HEK293 (cell line): ENCODE data around the gene FAM110D.

Experiments used
- CTCF ChIA-PET: fragments of 350-600 bp; formaldehyde crosslinking; extraction: SDS; loops from one replicate; lab custom pipeline; 2021; ENCODE audit warnings: antibody characterized with exemption; lab: Yijun Ruan, JAX
- POLR2A ChIA-PET: fragments of 300-600 bp; formaldehyde crosslinking; extraction: SDS; loops from one replicate; lab custom pipeline; 2020; ENCODE audit warnings: antibody characterized with exemption, inconsistent platforms; lab: Yijun Ruan, JAX
- H3K27ac ChIP-seq: fragments of 200-500 bp; sonication (Bioruptor generic); 2 replicates; pipeline ENCODE4 v1.5.1; 2014; ENCODE audit warnings: low read depth, low read length, control low read depth, inconsistent platforms; ENCODE audit errors: extremely low read depth
- H3K36me3 ChIP-seq, 2 experiments: fragments of 200-500 bp in 1 of 2; sonication (Bioruptor generic) in 1 of 2; 1 replicate in 1 of 2; 2 replicates in 1 of 2; pipeline ENCODE4 v1.5.1; 2014 to 2017; ENCODE audit warnings: inconsistent platforms in 2 of 2, low read length in 2 of 2; ENCODE audit not compliant: control insufficient read depth in 2 of 2, insufficient read depth in 1 of 2
- H3K4me1 ChIP-seq: fragments of 200-500 bp; sonication (Bioruptor generic); 2 replicates; pipeline ENCODE4 v1.5.1; 2014; ENCODE audit warnings: mild to moderate bottlenecking, low read length, inconsistent platforms; ENCODE audit not compliant: control insufficient read depth, insufficient read depth
- H3K4me3 ChIP-seq: 2 replicates; pipeline ENCODE4 v1.5.1; 2011; ENCODE audit warnings: low read depth, mild to moderate bottlenecking, control low read depth, low read length, moderate library complexity
- H3K9me3 ChIP-seq: fragments of 200-500 bp; sonication (Bioruptor generic); 2 replicates; pipeline ENCODE4 v1.5.1; 2014; ENCODE audit warnings: low read depth, low read length, inconsistent platforms; ENCODE audit not compliant: control insufficient read depth, insufficient read depth
- AEBP2 ChIP-seq: fragments of 450-650 bp; formaldehyde crosslinking; IDR thresholded peaks from 2 replicates; pipeline ENCODE4 v1.5.1; 2016; ENCODE audit warnings: missing biosample characterization, missing genetic modification characterization, borderline replicate concordance
- KLF1 ChIP-seq: fragments of 450-650 bp; formaldehyde crosslinking; IDR thresholded peaks from 2 replicates; pipeline ENCODE4 v1.5.1; 2016; ENCODE audit warnings: missing biosample characterization, missing genetic modification characterization
- KLF10 ChIP-seq: fragments of 450-650 bp; IDR thresholded peaks from 2 replicates; pipeline ENCODE4 v1.5.1; 2018; ENCODE audit warnings: missing biosample characterization, mild to moderate bottlenecking, missing genetic modification characterization
- OVOL3 ChIP-seq: fragments of 450-650 bp; formaldehyde crosslinking; IDR thresholded peaks from 2 replicates; pipeline ENCODE4 v1.5.1; 2016; ENCODE audit warnings: missing biosample characterization, missing genetic modification characterization
- PRDM1 ChIP-seq: fragments of 450-650 bp; formaldehyde crosslinking; IDR thresholded peaks from 2 replicates; pipeline ENCODE4; 2016; ENCODE audit warnings: missing biosample characterization, missing genetic modification characterization
- PRDM6 ChIP-seq: fragments of 450-650 bp; formaldehyde crosslinking; IDR thresholded peaks from 2 replicates; pipeline ENCODE4 v1.5.1; 2017; ENCODE audit warnings: missing biosample characterization, missing genetic modification characterization
- SP2 ChIP-seq: fragments of 450-650 bp; formaldehyde crosslinking; IDR thresholded peaks from 2 replicates; pipeline ENCODE4 v1.5.1; 2016; ENCODE audit warnings: missing biosample characterization, missing genetic modification characterization
- SP7 ChIP-seq: fragments of 450-650 bp; formaldehyde crosslinking; IDR thresholded peaks from 2 replicates; pipeline ENCODE4 v1.5.1; 2016; ENCODE audit warnings: missing biosample characterization, missing genetic modification characterization
- WT1 ChIP-seq: fragments of 450-650 bp; formaldehyde crosslinking; IDR thresholded peaks from 2 replicates; pipeline ENCODE4 v1.5.1; 2016; ENCODE audit warnings: missing biosample characterization, missing genetic modification characterization
- ZNF133 ChIP-seq: fragments of 450-650 bp; formaldehyde crosslinking; IDR thresholded peaks from 2 replicates; pipeline ENCODE4 v1.5.1; 2016; ENCODE audit warnings: missing biosample characterization, missing genetic modification characterization
- ZNF18 ChIP-seq: fragments of 450-650 bp; formaldehyde crosslinking; IDR thresholded peaks from 2 replicates; pipeline ENCODE4 v1.5.1; 2016; ENCODE audit warnings: missing biosample characterization, missing genetic modification characterization
- ZNF335 ChIP-seq: fragments of 450-650 bp; formaldehyde crosslinking; conservative IDR thresholded peaks from 2 replicates; pipeline ENCODE4 v1.5.1; 2016; ENCODE audit warnings: missing biosample characterization, missing genetic modification characterization
- ZNF341 ChIP-seq: fragments of 450-650 bp; formaldehyde crosslinking; IDR thresholded peaks from 2 replicates; pipeline ENCODE4; 2016; ENCODE audit warnings: low read depth, missing biosample characterization, missing genetic modification characterization
- ZNF366 ChIP-seq: fragments of 450-650 bp; formaldehyde crosslinking; conservative IDR thresholded peaks from 2 replicates; pipeline ENCODE4 v1.5.1; 2016; ENCODE audit warnings: missing biosample characterization, missing genetic modification characterization
- ZNF404 ChIP-seq: fragments of 450-650 bp; formaldehyde crosslinking; IDR thresholded peaks from 2 replicates; pipeline ENCODE4 v1.5.1; 2017; ENCODE audit warnings: missing biosample characterization, missing genetic modification characterization
- ZNF423 ChIP-seq: fragments of 450-650 bp; formaldehyde crosslinking; IDR thresholded peaks from 2 replicates; pipeline ENCODE4 v1.5.1; 2016; ENCODE audit warnings: missing biosample characterization, missing genetic modification characterization
- ZNF473 ChIP-seq: fragments of 450-650 bp; formaldehyde crosslinking; IDR thresholded peaks from 2 replicates; pipeline ENCODE4 v1.5.1; 2017; ENCODE audit warnings: missing biosample characterization, missing genetic modification characterization
- ZNF600 ChIP-seq: fragments of 450-650 bp; formaldehyde crosslinking; IDR thresholded peaks from 2 replicates; pipeline ENCODE4 v1.5.1; 2016; ENCODE audit warnings: missing biosample characterization, missing genetic modification characterization
- ZNF639 ChIP-seq: fragments of 450-650 bp; formaldehyde crosslinking; IDR thresholded peaks from 2 replicates; pipeline ENCODE4 v1.5.1; 2016; ENCODE audit warnings: missing biosample characterization, missing genetic modification characterization
- ZNF837 ChIP-seq: fragments of 450-650 bp; formaldehyde crosslinking; IDR thresholded peaks from 2 replicates; pipeline ENCODE4 v1.5.1; 2016; ENCODE audit warnings: missing biosample characterization, missing genetic modification characterization
- ZSCAN16 ChIP-seq: fragments of 450-650 bp; formaldehyde crosslinking; IDR thresholded peaks from 2 replicates; pipeline ENCODE4 v1.5.1; 2016; ENCODE audit warnings: missing biosample characterization, missing genetic modification characterization
- ZSCAN18 ChIP-seq: fragments of 450-650 bp; formaldehyde crosslinking; IDR thresholded peaks from 2 replicates; pipeline ENCODE4 v1.5.1; 2016; ENCODE audit warnings: missing biosample characterization, missing genetic modification characterization

FAM110D gene

GRCh38 chr1:26121854-26122773, 36.8 kb upstream of the FAM110D start (continued):
- TF ChIP-seq ZNF18 (tag by site-specific recombination) (no peak), ZNF473 (tag by site-specific recombination) (no peak), ZNF837 (tag by site-specific recombination) (no peak), ZNF423 (tag by site-specific recombination) (no peak), ZSCAN16 (tag by site-specific recombination) (no peak), ZNF133 (tag by site-specific recombination) (no peak), AEBP2 (tag by site-specific recombination) (no peak), SP7 (tag by site-specific recombination) (peak; percentile 22; the same call in 1 of the 2 replicates), SP2 (tag by site-specific recombination) (no peak), ZNF639 (tag by site-specific recombination) (0 out of 2 replicates have a peak, but pooled peaks have one; percentile 2), ZNF341 (tag by site-specific recombination) (no peak), KLF10 (tag by site-specific recombination) (no peak), KLF1 (no peak), WT1 (tag by site-specific recombination) (no peak), ZNF600 (peak; percentile 46; the same call in 1 of the 2 replicates), PRDM6 (peak; percentile 42; the same call in 1 of the 2 replicates), OVOL3 (no peak)

GRCh38 chr1:26122988-26123973, 35.6 kb upstream of the FAM110D start:
- ChIA-PET CTCF (interaction anchor here (0.7 to 2.9 kb wide), 11 partner anchors 10 to 233 kb away, joined by 3 to 16 read pairs (median 4); partner anchors contain the start of gene CEP85), POLR2A (interaction anchor here (0.7 to 1.2 kb wide), 6 partner anchors 8 to 224 kb away, joined by 3 to 4 read pairs (median 3); partner anchors contain the start of gene PDIK1L)
- Histone ChIP-seq H3K4me3 (no peak overlapping the region), H3K9me3 (no peaks in the 10 kb centered on the region), H3K27ac (no peak overlapping the region), H3K36me3 (peaks cover 5 to 20% of the 10 kb centered on the region in 2 experiments; a peak in 2 of 3 replicates), H3K4me1 (peaks cover 11% of the 10 kb centered on the region; the same call in 1 of the 2 replicates)
- 0 out of 2 replicates have a peak, but pooled peaks have one; percentile 20 for TF ChIP-seq ZNF335 (tag by site-specific recombination)
- TF ChIP-seq PRDM1 (tag by site-specific recombination): peak; percentile 53; the same call in 1 of the 2 replicates
- 0 out of 2 replicates have a peak, but pooled peaks have one; percentile 28 for TF ChIP-seq ZNF366 (tag by site-specific recombination)
- TF ChIP-seq ZNF404 (tag by site-specific recombination): no peak
- no peak for TF ChIP-seq ZSCAN16 (tag by site-specific recombination)
- TF ChIP-seq ZSCAN18 (tag by site-specific recombination): no peak
